ENCODE data around the gene TARP.

TARP gene

GRCh38 chr7:38229884-38230642 lies 43.4 kb downstream of the TARP start:
- DNase-seq, result no peak
- H3K4me3 ChIP-seq, result no peak overlapping the region
- H3K36me3 ChIP-seq (replicated peaks in 1 of 2), result peaks cover 0 to 20% of the 10 kb centered on the region in 2 donors
- TF ChIP-seq POLR2A (IDR thresholded peaks at IDR 0.05) (no peak), CTCF (IDR thresholded peaks at IDR 0.05) (no peak)
- H3K27ac ChIP-seq, result no peak overlapping the region
- no peaks in the 10 kb centered on the region for H3K4me1 ChIP-seq (replicated peaks in 1 of 2)
- H3K27me3 ChIP-seq, result no peaks in the 10 kb centered on the region
- intact Hi-C loops (cut with DNase I), result loop anchor here in 1 of 2 donors (10.0 kb wide), 1 partner anchor 335 kb away; no protein-coding TSS in a partner anchor
- WGBS, 4 donors, result 84 to 90% (median 85%) methylated on average over 6 of the region's 6 CpGs
- H3K9me3 ChIP-seq (replicated peaks in 1 of 3), result no peaks in the 10 kb centered on the region

GRCh38 chr7:38229386-38229785 lies 44.0 kb downstream of the TARP start:
- Histone ChIP-seq H3K27ac (no peak overlapping the region), H3K36me3 (replicated peaks in 1 of 2) (peaks cover 0 to 20% of the 10 kb centered on the region in 2 donors), H3K9me3 (replicated peaks in 1 of 3) (no peaks in the 10 kb centered on the region), H3K27me3 (no peaks in the 10 kb centered on the region), H3K4me1 (replicated peaks in 1 of 2) (no peaks in the 10 kb centered on the region), H3K4me3 (no peak overlapping the region)
- TF ChIP-seq POLR2A (IDR thresholded peaks at IDR 0.05) (no peak), CTCF (IDR thresholded peaks at IDR 0.05) (no peak)
- intact Hi-C loops (cut with DNase I), result loop anchor here in 1 of 2 donors (10.0 kb wide), 1 partner anchor 335 kb away; no protein-coding TSS in a partner anchor
- 87 to 93% (median 89%) methylated on average over 6 of the region's 6 CpGs for WGBS, 4 donors
- no peak for DNase-seq

GRCh38 chr7:38224392-38224791 lies 49.0 kb downstream of the TARP start:
- Histone ChIP-seq H3K27ac (no peak overlapping the region), H3K36me3 (replicated peaks in 1 of 2) (peaks cover 0 to 40% of the 10 kb centered on the region in 2 donors), H3K27me3 (no peaks in the 10 kb centered on the region), H3K9me3 (replicated peaks in 1 of 3) (no peaks in the 10 kb centered on the region), H3K4me1 (replicated peaks in 1 of 2) (no peaks in the 10 kb centered on the region), H3K4me3 (no peak overlapping the region)
- intact Hi-C loops (cut with DNase I), result loop anchor here (5.0 to 10.0 kb wide), 3 partner anchors 117 to 330 kb away; no protein-coding TSS in a partner anchor
- DNase-seq, result no peak
- no peak for TF ChIP-seq CTCF (IDR thresholded peaks at IDR 0.05)
- no peak for TF ChIP-seq POLR2A (IDR thresholded peaks at IDR 0.05)
- WGBS, 4 donors, result 85 to 93% (median 90%) methylated on average over 5 of the region's 5 CpGs

GRCh38 chr7:38223306-38223705 lies 50.1 kb downstream of the TARP start:
- Histone ChIP-seq H3K27ac (no peak overlapping the region), H3K4me3 (no peak overlapping the region), H3K4me1 (replicated peaks in 1 of 2) (no peaks in the 10 kb centered on the region), H3K9me3 (replicated peaks in 1 of 3) (no peaks in the 10 kb centered on the region), H3K27me3 (no peaks in the 10 kb centered on the region), H3K36me3 (replicated peaks in 1 of 2) (peaks cover 0 to 43% of the 10 kb centered on the region in 2 donors)
- intact Hi-C loops (cut with DNase I), result loop anchor here (5.0 to 10.0 kb wide), 3 partner anchors 116 to 329 kb away; no protein-coding TSS in a partner anchor
- TF ChIP-seq CTCF (IDR thresholded peaks at IDR 0.05), result no peak
- TF ChIP-seq POLR2A (IDR thresholded peaks at IDR 0.05), result no peak
- DNase-seq, result no peak
- WGBS, 4 donors, result 87 to 93% (median 89%) methylated on average over 2 of the region's 2 CpGs
